Sigmoid colon (tissue), 7 donors: ENCODE data around the gene SMG7. TPM values are rescaled to one million over a fixed set of nuclear protein-coding genes. Genes with fewer than 3 reads are reported as not detected.

Experiments used
- DNase-seq: peaks from one replicate; pipeline ENCODE4 v3.0.0-alpha.2; 2019
- H3K27ac ChIP-seq, 4 donors: fragments of 200-600 bp; sonication (generic); one replicate each; pipeline ENCODE4 v1.5.1; 2016 to 2019; ENCODE audit warnings: mild to moderate bottlenecking in 1 of 4
- H3K27me3 ChIP-seq, 3 donors: fragments of 200-600 bp; sonication (generic); one replicate each; pipeline ENCODE4 v1.5.1; 2019; ENCODE audit warnings: mild to moderate bottlenecking in 1 of 3
- H3K36me3 ChIP-seq, 4 donors: fragments of 200-600 bp; sonication (generic); one replicate each; pipeline ENCODE4 v1.5.1; 2016 to 2019
- H3K4me1 ChIP-seq, 4 donors: fragments of 200-600 bp; sonication (generic); one replicate each; pipeline ENCODE4 v1.5.1; 2017 to 2019
- H3K4me3 ChIP-seq, 4 donors: fragments of 200-600 bp; sonication (generic); one replicate each; pipeline ENCODE4 v1.5.1; 2017 to 2019; ENCODE audit warnings: mild to moderate bottlenecking in 2 of 4, moderate library complexity in 1 of 4
- H3K9me3 ChIP-seq, 4 donors: fragments of 200-600 bp in 3 of 4; sonication (generic) in 3 of 4; one replicate each; pipeline versions ENCODE4 v1.5.1 to v1.6.1; 2013 to 2019
- CTCF ChIP-seq, 4 experiments: fragments of 450-650 bp in 3 of 4; fragments of 200-600 bp in 1 of 4; IDR thresholded peaks; one replicate each; pipeline ENCODE4 v1.5.1; 2016 to 2019; ENCODE audit warnings: antibody characterized with exemption in 4 of 4, mild to moderate bottlenecking in 3 of 4, moderate library complexity in 2 of 4
- EP300 ChIP-seq, 4 donors: sonication (generic); formaldehyde crosslinking; IDR thresholded peaks; one replicate each; pipeline ENCODE4 v1.6.1; 2017; ENCODE audit warnings: antibody characterized with exemption in 4 of 4
- POLR2A ChIP-seq, 2 donors: fragments of 450-650 bp; IDR thresholded peaks; one replicate each; pipeline ENCODE4 v1.6.1; 2016; ENCODE audit warnings: antibody characterized with exemption in 2 of 2, mild to moderate bottlenecking in 2 of 2, moderate library complexity in 2 of 2
- POLR2AphosphoS5 ChIP-seq, 4 donors: sonication (generic); formaldehyde crosslinking; IDR thresholded peaks; one replicate each; pipeline ENCODE4 v1.6.1; 2017; ENCODE audit warnings: antibody characterized with exemption in 4 of 4
- WGBS, 2 donors: extraction: QIAGEN DNeasy Blood & Tissue Kit; methylation state at CpG; one replicate each; pipeline ENCODE4 v1.1.7; 2013; 5-methylcytosine and 5-hydroxymethylcytosine counted together
- intact Hi-C: fragments of 100-400 bp; cut with DNase I; formaldehyde crosslinking; loops from one replicate; pipeline ENCODE4 v1.15.1; 2023
- polyA plus RNA-seq, 3 donors: library from polyadenylated mRNA; stranded (reverse); fragments of 200-250 nt; gene quantifications; one replicate each; pipeline ENCODE4 v1.2.3, GENCODE V29; 2013
- total RNA-seq, 4 donors: library from RNA; depleted of rRNA; stranded (reverse); fragments of >200 nt; gene quantifications; one replicate each; pipeline ENCODE4 v1.1.0, GENCODE V29; 2016
- donor health status: healthy with polysubstance abuse.
- donor health status: Bipolar disorder and iron deficiency.
- donor health status: healthy.

Gene SMG7
- total and polyA plus RNA-seq, 7 donors, result 16.8 to 46.5 (median 31.9) TPM

- Histone ChIP-seq H3K27ac (no peak overlapping the region), H3K4me1 (no peaks in the 10 kb centered on the region), H3K4me3 (no peak overlapping the region), H3K9me3 (no peaks in the 10 kb centered on the region), H3K36me3 (peaks cover 4 to 82% (median 28%) of the 10 kb centered on the region in 4 donors), H3K27me3 (no peaks in the 10 kb centered on the region)
- DNase-seq, result no peak
- 91 to 94% methylated on average over 7 of the region's 7 CpGs for WGBS, 2 donors
- TF ChIP-seq POLR2A (IDR thresholded peaks at IDR 0.05), result no peak
- TF ChIP-seq CTCF (IDR thresholded peaks at IDR 0.05), result no peak
- no peak for TF ChIP-seq EP300 (IDR thresholded peaks at IDR 0.05)
- no peak for TF ChIP-seq POLR2AphosphoS5 (IDR thresholded peaks at IDR 0.05)
- intact Hi-C loops, result no loop called here
These were observed 80.1 kb downstream of the SMG7 start for GRCh38 chr1:183552441-183552840.

GRCh38 chr1:183552891-183553290 is 80.6 kb downstream of the SMG7 start:
- intact Hi-C loops, result no loop called here
- no peak for DNase-seq
- Histone ChIP-seq H3K4me1 (no peaks in the 10 kb centered on the region), H3K36me3 (peaks cover 4 to 82% (median 28%) of the 10 kb centered on the region in 4 donors), H3K27me3 (no peaks in the 10 kb centered on the region), H3K27ac (no peak overlapping the region), H3K4me3 (no peak overlapping the region), H3K9me3 (no peaks in the 10 kb centered on the region)
- TF ChIP-seq CTCF (IDR thresholded peaks at IDR 0.05) (no peak), POLR2AphosphoS5 (IDR thresholded peaks at IDR 0.05) (no peak), POLR2A (IDR thresholded peaks at IDR 0.05) (no peak), EP300 (IDR thresholded peaks at IDR 0.05) (no peak)
- whole genome bisulfite sequencing, 2 donors, result 93 to 94% methylated on average over 6 of the region's 6 CpGs

- H3K36me3 ChIP-seq, result peaks cover 4 to 82% (median 28%) of the 10 kb centered on the region in 4 donors
- TF ChIP-seq POLR2AphosphoS5 (IDR thresholded peaks at IDR 0.05), result no peak
- no peak for TF ChIP-seq EP300 (IDR thresholded peaks at IDR 0.05)
- no peak for TF ChIP-seq POLR2A (IDR thresholded peaks at IDR 0.05)
- TF ChIP-seq CTCF (IDR thresholded peaks at IDR 0.05), result no peak
- H3K9me3 ChIP-seq, result no peaks in the 10 kb centered on the region
- no peaks in the 10 kb centered on the region for H3K27me3 ChIP-seq
- no peak overlapping the region for H3K27ac ChIP-seq
- intact Hi-C loops, result no loop called here
- H3K4me3 ChIP-seq, result no peak overlapping the region
- H3K4me1 ChIP-seq, result no peaks in the 10 kb centered on the region
- 80 to 82% methylated on average over 5 of the region's 5 CpGs for WGBS, 2 donors
- DNase-seq, result no peak
These were observed 81.0 kb downstream of the SMG7 start for GRCh38 chr1:183553331-183553730.

GRCh38 chr1:183553764-183554163 is 81.5 kb downstream of the SMG7 start:
- H3K4me3 ChIP-seq, result no peak overlapping the region
- no peak overlapping the region for H3K27ac ChIP-seq
- intact Hi-C loops, result no loop called here
- DNase-seq, result no peak
- H3K36me3 ChIP-seq, result peaks cover 4 to 78% (median 28%) of the 10 kb centered on the region in 4 donors
- no peak for TF ChIP-seq POLR2AphosphoS5 (IDR thresholded peaks at IDR 0.05)
- no peak for TF ChIP-seq POLR2A (IDR thresholded peaks at IDR 0.05)
- no peak for TF ChIP-seq EP300 (IDR thresholded peaks at IDR 0.05)
- H3K4me1 ChIP-seq, result no peaks in the 10 kb centered on the region
- no peaks in the 10 kb centered on the region for H3K9me3 ChIP-seq
- no peaks in the 10 kb centered on the region for H3K27me3 ChIP-seq
- WGBS, 2 donors, result 89 to 93% methylated on average over 3 of the region's 3 CpGs

GRCh38 chr1:183554577-183554976 is 82.3 kb downstream of the SMG7 start:
- no peak for DNase-seq
- no peak overlapping the region for H3K4me3 ChIP-seq
- no peak for TF ChIP-seq POLR2AphosphoS5 (IDR thresholded peaks at IDR 0.05)
- 35 to 44% methylated on average over 3 of the region's 3 CpGs for WGBS, 2 donors
- H3K9me3 ChIP-seq, result no peaks in the 10 kb centered on the region
- H3K27ac ChIP-seq, result no peak overlapping the region
- intact Hi-C loops, result no loop called here
- H3K4me1 ChIP-seq, result no peaks in the 10 kb centered on the region
- H3K27me3 ChIP-seq, result no peaks in the 10 kb centered on the region
- peaks cover 4 to 70% (median 26%) of the 10 kb centered on the region in 4 donors for H3K36me3 ChIP-seq

- no peaks in the 10 kb centered on the region for H3K4me1 ChIP-seq
- no peak for DNase-seq
- H3K36me3 ChIP-seq, result peaks cover 0 to 28% (median 2%) of the 10 kb centered on the region in 4 donors
- H3K27me3 ChIP-seq, result no peaks in the 10 kb centered on the region
- no peak overlapping the region for H3K4me3 ChIP-seq
- no peak overlapping the region for H3K27ac ChIP-seq
- no peak for TF ChIP-seq EP300 (IDR thresholded peaks at IDR 0.05)
- TF ChIP-seq POLR2AphosphoS5 (IDR thresholded peaks at IDR 0.05), result no peak
- no peak for TF ChIP-seq CTCF (IDR thresholded peaks at IDR 0.05)
- no peak for TF ChIP-seq POLR2A (IDR thresholded peaks at IDR 0.05)
- H3K9me3 ChIP-seq, result no peaks in the 10 kb centered on the region
- intact Hi-C loops, result no loop called here
These were observed 86.8 kb downstream of the SMG7 start for GRCh38 chr1:183559061-183559460.
